Measurements from ENCODE around the gene RUFY2. TPM values are rescaled to one million over a fixed set of nuclear protein-coding genes. Genes with fewer than 3 reads are reported as not detected.
"Not testable (repeated sequence)": the region's sequence is repeated elsewhere in the genome, so short reads cannot be mapped to it uniquely, and the experiment has no call there.

Gene RUFY2
- total RNA-seq, 1 donor from 2014 or later, result 12.2 TPM

DNA sequence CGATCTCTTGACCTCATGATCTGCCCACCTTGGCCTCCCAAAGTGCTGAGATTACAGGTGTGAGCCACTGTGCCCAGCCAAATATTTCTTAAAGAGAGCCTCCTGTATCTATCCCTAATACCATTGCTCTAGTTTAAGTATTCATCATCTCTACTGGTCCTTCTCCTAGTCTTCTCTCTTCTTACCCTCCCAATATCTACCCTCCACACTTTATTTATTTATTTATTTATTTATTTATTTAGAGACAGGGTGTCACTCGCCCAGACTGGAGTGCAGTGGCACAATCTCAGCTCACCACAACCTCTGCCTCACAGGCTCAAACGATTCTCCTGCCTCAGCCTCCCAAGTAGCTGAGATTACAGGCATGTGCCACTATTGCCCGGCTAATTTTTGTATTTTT, 82.7 kb downstream of the RUFY2 start:
- not testable (repeated sequence) for ATAC-seq

DNA sequence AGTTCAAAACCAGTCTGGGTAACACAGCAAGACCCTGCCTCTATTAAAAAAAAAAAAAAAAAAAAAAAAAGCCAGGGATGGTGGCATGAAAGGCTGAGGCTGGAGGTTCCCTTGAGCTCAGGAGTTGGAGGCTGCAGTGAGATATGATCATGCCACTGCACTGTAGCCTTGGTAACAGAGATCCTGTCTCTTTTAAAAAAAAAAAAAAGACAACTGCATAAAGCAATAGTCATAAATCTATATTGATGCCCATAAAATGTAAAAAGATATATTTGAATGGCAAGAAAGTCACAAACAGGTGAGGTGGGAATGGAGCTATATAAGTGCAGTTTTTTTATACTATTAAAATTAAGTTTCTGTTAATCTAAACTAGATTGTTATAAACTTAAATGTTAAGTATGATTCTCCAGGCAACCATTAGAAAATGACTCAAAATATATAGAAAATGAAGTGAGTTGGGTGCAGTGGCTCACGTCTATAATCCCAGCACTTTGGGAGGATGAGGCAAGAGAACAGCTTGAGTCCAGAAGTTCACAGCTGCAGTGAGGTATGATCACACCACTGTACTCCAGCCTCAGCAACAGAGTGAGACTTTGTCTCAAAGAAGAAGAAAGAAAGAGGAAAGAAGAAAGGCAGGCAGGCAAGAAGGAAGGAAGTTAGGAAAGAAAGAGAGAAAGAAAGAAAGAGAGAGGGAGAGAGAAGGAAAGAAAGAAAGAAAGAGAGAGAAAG, 88.6 kb downstream of the RUFY2 start:
- no peak for ATAC-seq

DNA sequence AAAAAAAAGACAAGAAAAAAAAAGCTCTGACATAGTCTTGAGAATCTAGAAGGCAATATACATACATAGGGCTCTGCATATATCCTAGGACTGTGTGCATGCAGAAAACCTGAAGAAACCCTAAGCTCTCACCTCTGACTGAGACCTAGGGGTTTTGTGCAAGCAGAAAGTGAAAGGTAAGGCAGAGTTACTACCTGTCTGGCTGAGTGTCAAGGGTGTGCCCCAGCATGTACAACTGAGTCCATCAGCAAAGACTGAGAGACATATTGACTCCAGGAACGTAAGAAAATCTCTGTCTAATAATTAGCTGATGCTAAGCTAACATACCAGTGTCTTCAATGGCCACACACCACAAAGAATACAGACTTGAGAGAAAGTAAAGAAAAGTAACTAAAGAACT, 91.5 kb downstream of the RUFY2 start:
- peak; percentile 65 for ATAC-seq

DNA sequence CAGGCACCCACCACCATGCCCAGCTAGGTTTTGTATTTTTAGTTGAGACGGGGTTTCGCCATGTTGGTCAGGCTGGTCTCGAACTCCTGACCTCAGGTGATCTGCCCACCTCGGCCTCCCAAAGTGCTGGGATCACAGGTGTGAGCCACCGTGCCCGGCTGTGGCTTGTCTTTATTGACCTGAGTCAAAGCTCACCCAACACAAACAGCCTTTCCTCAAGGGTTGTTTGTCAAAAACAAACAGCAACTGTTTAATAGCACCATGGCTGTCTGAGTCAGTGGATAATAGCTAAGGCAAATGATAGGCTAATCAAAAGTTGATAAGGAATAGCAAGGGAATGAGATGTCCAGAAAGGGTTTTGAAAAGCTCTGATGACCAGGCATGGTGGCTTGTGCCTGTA, 92.1 kb downstream of the RUFY2 start:
- ATAC-seq, result not testable (repeated sequence)

DNA sequence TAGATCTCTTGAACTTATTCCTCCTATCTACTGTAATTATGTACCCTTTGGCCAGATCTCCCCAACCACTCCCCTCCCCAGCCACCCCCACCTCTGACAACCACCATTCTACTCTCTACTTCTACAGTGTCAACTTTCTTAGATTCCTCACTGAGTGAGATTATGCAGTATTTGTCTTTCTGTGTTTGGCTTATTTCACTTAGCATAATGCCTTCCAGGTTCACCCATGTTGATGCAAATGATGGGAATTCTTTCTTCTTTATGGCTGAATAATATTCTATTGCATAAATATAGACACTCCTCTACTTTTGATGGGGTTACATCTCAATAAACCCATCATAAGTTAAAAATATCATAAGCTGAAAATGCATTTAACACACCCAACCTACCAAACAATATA, 96.5 kb downstream of the RUFY2 start:
- ATAC-seq, result no peak

DNA sequence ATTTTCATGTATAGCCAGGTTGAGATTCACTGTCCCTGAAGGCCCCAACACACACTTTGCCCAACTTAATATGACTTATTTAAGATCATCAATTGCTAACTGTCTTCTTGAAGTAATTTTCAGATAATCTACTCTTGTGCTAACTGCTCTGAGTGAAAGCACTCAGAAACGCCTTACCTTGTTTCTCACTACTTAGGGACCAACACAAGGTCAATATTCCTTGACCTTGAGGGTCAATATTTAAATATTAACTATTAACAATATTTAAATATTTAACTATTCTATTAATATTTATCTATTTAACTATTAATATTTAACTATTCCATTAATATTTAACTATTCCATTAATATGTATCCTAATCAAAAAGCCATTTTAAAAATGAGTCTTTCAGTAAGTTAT, 101.2 kb downstream of the RUFY2 start:
- no peak for ATAC-seq

DNA sequence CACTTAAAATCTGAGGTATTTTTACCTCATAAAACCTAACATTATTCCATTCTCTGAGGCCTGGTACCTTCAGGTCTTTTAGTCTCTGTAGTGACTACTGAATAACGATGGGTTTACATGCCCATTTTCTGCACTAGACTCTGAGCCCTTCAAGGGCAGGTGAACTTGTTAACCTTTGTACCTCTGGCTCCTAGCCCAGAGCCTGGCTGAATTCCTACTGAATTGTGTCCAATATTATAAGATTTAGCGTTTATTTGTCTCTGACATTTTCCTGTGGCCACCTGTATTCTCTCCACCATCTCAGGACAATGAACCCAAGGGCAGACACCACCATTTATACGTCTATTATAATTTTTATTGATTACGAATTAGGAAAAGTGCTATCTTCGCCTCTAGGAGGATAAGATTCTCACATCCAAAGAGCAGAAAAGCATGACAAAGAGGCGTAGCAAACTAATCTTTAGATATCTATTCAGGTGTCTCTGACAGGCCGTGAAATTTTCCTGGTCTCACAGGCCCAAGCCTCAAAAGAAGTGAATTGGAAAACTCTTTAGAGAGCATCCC, 103.1 kb downstream of the RUFY2 start:
- no peak for ATAC-seq

DNA sequence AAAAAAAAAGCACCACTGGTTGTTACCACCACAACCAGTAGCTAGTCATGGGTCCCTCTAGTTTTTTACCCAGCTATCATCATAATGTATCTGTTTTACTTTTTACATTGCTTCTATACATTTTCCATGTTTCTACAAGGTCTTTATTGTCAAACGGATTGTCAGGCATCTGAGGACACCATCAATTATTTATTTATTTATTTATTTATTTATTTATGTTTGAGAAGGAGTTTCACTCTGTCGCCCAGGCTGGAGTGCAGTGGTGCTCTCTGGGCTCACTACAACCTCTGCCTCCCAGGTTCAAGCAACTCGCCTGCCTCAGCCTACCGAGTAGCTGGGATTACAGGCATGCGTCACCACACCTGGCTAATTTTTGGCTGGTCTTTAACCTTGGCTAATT, 104.2 kb downstream of the RUFY2 start:
- no peak for ATAC-seq

DNA sequence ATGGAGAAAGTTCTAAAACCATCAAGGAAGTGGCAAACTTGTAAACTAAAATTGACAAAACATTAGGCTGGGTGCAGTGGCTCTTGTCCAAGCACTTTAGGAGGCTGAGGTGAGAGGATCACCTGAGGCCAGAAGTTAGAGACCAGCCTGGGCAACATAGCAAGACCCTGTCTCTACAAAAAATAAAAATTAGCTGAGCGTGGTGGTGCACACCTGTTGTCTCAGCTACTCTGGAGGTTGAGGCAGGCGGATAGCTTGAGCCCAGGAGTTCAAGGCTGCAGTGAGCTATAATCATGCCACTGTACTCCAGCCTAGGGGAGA, 104.6 kb downstream of the RUFY2 start:
- no peak for ATAC-seq

DNA sequence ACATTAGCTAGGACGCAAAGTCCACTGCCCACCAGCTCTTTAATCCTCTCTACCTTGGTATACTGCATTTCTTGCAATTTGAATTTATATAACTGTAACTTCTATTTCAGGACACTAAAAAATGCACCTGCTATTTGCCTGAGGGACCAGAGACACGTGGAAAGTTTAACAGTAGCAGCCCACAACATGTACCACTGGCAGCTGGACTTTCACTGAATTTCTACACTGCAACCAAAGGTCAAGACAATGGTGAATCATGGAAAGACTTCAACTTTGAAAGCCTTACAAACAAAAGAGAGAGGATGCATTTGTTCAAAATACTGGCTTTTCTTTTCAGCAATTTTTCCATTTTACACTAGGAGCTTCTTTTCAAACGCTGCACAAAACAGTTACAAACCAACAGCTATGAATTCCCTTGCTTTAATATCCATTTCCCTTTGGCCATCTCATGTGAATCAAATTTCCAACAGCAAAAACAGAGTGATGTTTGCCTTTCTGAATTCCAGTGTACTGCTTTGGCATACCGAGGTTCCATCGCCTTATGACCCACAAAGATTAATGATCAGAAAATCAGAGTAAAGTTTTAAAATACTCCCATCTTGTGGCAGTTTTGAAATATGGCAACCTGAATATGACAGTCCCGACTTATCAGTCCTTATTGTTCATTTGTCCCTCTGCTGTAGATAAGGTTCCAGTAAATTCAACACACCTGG, 105.1 kb downstream of the RUFY2 start:
- peak; percentile 42 for ATAC-seq

DNA sequence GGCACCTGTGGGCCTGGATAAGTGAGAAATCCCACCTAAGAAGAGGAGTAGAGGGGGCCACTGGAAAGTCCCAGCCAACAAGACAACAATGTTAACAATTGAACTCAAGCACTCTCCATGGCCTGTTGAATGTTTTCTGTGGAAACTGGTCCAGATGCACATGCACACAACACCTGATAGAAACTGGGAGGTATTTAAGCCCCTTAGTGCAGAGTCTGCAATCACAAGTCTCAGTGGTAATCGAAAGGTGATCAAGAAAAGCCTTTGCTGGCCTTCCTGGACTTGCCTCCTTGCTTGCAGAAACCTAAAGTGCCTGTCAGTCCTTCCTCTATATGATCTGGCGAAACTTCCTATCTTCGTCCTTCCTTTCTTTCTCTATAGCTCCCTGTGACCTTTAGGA, 105.8 kb downstream of the RUFY2 start:
- no peak for ATAC-seq

DNA sequence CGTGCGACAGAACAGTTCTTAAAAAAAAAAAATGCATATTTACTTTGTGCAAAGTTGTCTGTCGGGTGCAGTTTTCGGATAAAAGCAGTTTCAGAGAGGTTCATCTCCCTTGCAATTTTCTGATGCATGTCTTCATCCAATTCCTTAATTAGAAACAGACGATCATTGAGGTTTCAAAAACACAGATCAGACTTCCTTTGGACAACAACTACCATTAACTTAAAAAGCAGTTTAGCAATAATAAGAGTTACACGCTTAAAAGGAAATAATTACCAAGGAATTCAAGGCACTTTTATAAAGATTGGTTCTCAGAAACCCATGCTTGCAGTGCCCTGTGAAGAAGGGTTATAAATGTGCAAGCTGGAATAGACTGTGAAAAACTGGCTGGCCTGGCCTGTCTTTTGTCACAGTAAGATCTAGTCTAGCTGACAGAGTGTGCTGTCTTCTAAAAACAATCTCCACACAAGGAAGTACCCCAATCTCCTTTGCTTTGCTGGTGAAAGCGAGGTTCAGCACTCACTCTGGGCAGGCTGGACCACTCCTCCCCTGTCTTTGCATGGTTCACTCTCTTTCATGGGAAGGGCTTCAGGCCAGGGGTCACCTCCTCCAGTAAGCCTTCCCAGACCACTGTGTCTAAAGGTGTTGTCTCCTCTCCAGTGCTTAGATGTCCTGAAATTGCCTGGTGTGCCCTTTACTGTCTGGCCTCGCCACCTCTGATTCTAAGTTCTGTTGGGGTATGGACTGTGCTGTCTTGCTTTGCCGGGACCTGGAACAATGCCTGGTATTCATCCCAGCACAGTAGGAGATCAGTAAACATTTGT, 110.0 kb downstream of the RUFY2 start:
- ATAC-seq, result no peak

Other genes starting within 250 kb of the RUFY2 start
- gene ATOH7, start 175.2 kb downstream of the RUFY2 start, total RNA-seq, result not detected
- 35.8 TPM for gene HNRNPH3, start 75.2 kb downstream of the RUFY2 start, total RNA-seq
- gene PBLD, start 74.3 kb downstream of the RUFY2 start, total RNA-seq, result 2.4 TPM
- gene DNA2, start 64.7 kb upstream of the RUFY2 start, total RNA-seq, result 4.6 TPM
- 11.4 TPM for gene SLC25A16, start 120.2 kb upstream of the RUFY2 start, total RNA-seq
- gene TET1, start 153.1 kb upstream of the RUFY2 start, total RNA-seq, result 0.56 TPM

Data from esophagus mucosa (tissue), 1 donor.